H1 (cell line): ENCODE results near the gene CDCA5. TPM values are rescaled to one million over a fixed set of nuclear protein-coding genes. Genes with fewer than 3 reads are reported as not detected.

ENCODE experiments used
- CHD2 ChIP-seq: IDR thresholded peaks from 2 replicates; pipeline ENCODE4 v1.6.1; 2012; ENCODE audit warnings: low read length, improper control_type of control experiment
- CHD7 ChIP-seq: fragments of 300-600 bp; sonication (generic); IDR thresholded peaks from 2 replicates; pipeline ENCODE4 v1.7.1; 2012; ENCODE audit warnings: low read length, moderate library complexity, mild to moderate bottlenecking, inconsistent platforms; ENCODE audit not compliant: insufficient replicate concordance
- KDM5A ChIP-seq: fragments of 200-600 bp; IDR thresholded peaks from 2 replicates; pipeline ENCODE4 v1.7.1; 2012; ENCODE audit warnings: mild to moderate bottlenecking, low read length, inconsistent platforms, mixed read lengths
- RAD21 ChIP-seq, 2 experiments: IDR thresholded peaks in 1 of 2; conservative IDR thresholded peaks in 1 of 2; 2 replicates each; pipeline ENCODE4 v1.6.1; 2011; ENCODE audit warnings: low read depth in 2 of 2, low read length in 2 of 2, improper control_type of control experiment in 1 of 2, inconsistent platforms in 1 of 2, mild to moderate bottlenecking in 1 of 2, moderate library complexity in 1 of 2
- SUZ12 ChIP-seq: fragments of 200-600 bp; sonication (generic); IDR thresholded peaks from 2 replicates; pipeline ENCODE4 v1.6.1; 2012; ENCODE audit warnings: mild to moderate bottlenecking, inconsistent platforms, low read length, moderate library complexity, mixed read lengths
- USF2 ChIP-seq: IDR thresholded peaks from 2 replicates; pipeline ENCODE4 v1.6.1; 2011; ENCODE audit warnings: low read length, improper control_type of control experiment
- polyA plus RNA-seq, 7 experiments: library from polyadenylated mRNA; depleted of rRNA in 3 of 7; stranded (reverse) in 5 of 7; unstranded in 2 of 7; fragments of >200 nt in 5 of 7; fragments of 200-250 nt in 2 of 7; gene quantifications; 1 replicate in 5 of 7; 2 replicates in 1 of 7; 4 replicates in 1 of 7; pipeline versions ENCODE4 v1.2.1 to v1.2.3, GENCODE V29; 2011 to 2013; ENCODE audit warnings: missing spikeins in 2 of 7, mixed read lengths in 2 of 7
- total RNA-seq: library from RNA; stranded (reverse); fragmentation: NEBNext Ultra II Directional; extraction: Animal tissue kit (Norgen Biotek cat#: 25700); gene quantifications from 2 replicates; pipeline ENCODE4 v1.2.1, GENCODE V29; 2021
- TF ChIP-seq, protein P1 (sequence below): IDR thresholded peaks from 2 replicates; pipeline ENCODE4 v1.6.1; 2012; ENCODE audit warnings: inconsistent platforms

The CDCA5 gene
- total and polyA plus RNA-seq, 2 of the 8 experiments (the other 6 are each of a cell fraction or from before 2014, with no cell fraction given): 39.2 to 87.0 TPM

DNA sequence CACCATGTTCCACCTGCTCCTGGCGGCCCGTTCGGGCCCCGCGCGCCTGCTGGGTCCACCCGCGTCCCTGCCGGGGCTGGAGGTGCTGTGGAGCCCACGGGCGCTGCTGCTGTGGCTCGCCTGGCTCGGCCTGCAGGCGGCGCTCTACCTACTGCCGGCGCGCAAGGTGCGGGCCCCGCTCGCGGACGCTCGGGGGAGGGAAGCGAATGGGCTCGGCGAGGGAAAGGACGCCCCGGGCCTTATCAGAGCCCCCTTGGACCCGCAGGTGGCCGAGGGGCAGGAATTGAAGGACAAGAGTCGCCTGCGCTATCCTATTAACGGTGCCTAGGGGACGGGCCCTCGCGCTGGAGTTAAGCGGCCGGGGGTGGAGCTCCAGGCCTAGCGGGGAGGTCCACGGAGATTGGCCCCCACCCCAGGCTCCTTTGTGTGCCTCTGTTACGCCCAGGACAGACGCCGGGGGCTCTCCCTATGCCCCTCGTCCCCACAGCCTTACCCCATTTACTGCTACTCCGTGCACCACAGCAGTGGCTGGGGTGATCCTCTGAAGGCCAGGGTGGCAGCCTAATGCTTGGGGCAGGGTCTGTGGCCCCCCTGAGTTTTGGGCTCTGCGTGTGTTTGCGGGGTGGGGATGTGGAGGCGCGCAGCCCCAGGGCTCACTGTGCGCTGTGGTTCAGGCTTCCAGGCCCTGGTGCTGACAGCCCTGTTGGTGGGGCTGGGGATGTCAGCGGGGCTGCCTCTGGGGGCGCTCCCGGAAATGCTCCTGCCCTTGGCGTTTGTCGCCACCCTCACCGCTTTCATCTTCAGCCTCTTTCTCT is 28.9 kb upstream of the CDCA5 start (continued):
- TF ChIP-seq RAD21 (IDR thresholded peaks at IDR 0.05 in 1 of 2, conservative IDR thresholded peaks at IDR 0.05 in 1 of 2; ENCODE audit: low read depth in 2 of 2, low read length in 2 of 2) (peak in 1 of 2 experiments; percentile 18; a peak in 1 of 4 replicates), CHD7 (no peak), KDM5A (no peak), USF2 (no peak), CHD2 (no peak), SUZ12 (peak; percentile 49; the same call in 1 of the 2 replicates)
- TF ChIP-seq, protein P1, sequence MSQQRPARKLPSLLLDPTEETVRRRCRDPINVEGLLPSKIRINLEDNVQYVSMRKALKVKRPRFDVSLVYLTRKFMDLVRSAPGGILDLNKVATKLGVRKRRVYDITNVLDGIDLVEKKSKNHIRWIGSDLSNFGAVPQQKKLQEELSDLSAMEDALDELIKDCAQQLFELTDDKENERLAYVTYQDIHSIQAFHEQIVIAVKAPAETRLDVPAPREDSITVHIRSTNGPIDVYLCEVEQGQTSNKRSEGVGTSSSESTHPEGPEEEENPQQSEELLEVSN: no peak
